Upper lobe of left lung (tissue), 6 donors: ENCODE results near the gene TTC28. TPM values are rescaled to one million over a fixed set of nuclear protein-coding genes. Genes with fewer than 3 reads are reported as not detected.

Experiments
- ATAC-seq, 2 donors: fragments of 200-7000 bp; cut with Tn5 transposase; one replicate each; pipeline ENCODE4 v1.9.1; 2022; ENCODE audit warnings: mild to moderate bottlenecking in 2 of 2, moderate library complexity in 2 of 2; ENCODE audit not compliant: low FRiP score in 2 of 2
- DNase-seq, 2 donors: peaks; one replicate each; pipeline ENCODE4 v3.0.0-alpha.2; 2019 to 2020
- H3K27ac ChIP-seq, 4 donors: fragments of 200-600 bp; sonication (generic); one replicate each; pipeline ENCODE4 v1.5.1; 2016 to 2019
- H3K27me3 ChIP-seq, 4 donors: fragments of 200-600 bp; sonication (generic); one replicate each; pipeline ENCODE4 v1.5.1; 2017 to 2019
- H3K36me3 ChIP-seq, 4 donors: fragments of 200-600 bp; sonication (generic); one replicate each; pipeline ENCODE4 v1.5.1; 2016 to 2019
- H3K4me1 ChIP-seq, 4 donors: fragments of 200-600 bp; sonication (generic); one replicate each; pipeline ENCODE4 v1.5.1; 2018 to 2019
- H3K4me3 ChIP-seq, 4 donors: fragments of 200-600 bp; sonication (generic); one replicate each; pipeline ENCODE4 v1.5.1; 2017 to 2019; ENCODE audit warnings: mild to moderate bottlenecking in 2 of 4, moderate library complexity in 1 of 4
- H3K9me3 ChIP-seq, 4 donors: fragments of 200-600 bp; sonication (generic); one replicate each; pipeline ENCODE4 v1.5.1; 2018 to 2019
- CTCF ChIP-seq, 6 experiments: fragments of 450-650 bp in 4 of 6; fragments of 200-600 bp in 2 of 6; sonication (generic) in 2 of 6; IDR thresholded peaks; one replicate each; pipeline ENCODE4 v1.5.1; 2016 to 2019; ENCODE audit warnings: antibody characterized with exemption in 6 of 6
- EP300 ChIP-seq, 4 donors: sonication (generic); formaldehyde crosslinking; IDR thresholded peaks; one replicate each; pipeline ENCODE4 v1.5.1; 2017; ENCODE audit warnings: antibody characterized with exemption in 4 of 4, control low read depth in 2 of 4
- POLR2A ChIP-seq, 4 donors: fragments of 450-650 bp; IDR thresholded peaks; one replicate each; pipeline ENCODE4 v1.5.1; 2016 to 2017; ENCODE audit warnings: antibody characterized with exemption in 4 of 4, mild to moderate bottlenecking in 2 of 4
- POLR2AphosphoS5 ChIP-seq, 2 donors: sonication (generic); formaldehyde crosslinking; IDR thresholded peaks; one replicate each; pipeline ENCODE4 v1.5.1; 2017; ENCODE audit warnings: antibody characterized with exemption in 2 of 2
- WGBS, 2 donors: methylation state at CpG; one replicate each; pipeline ENCODE4 v1.1.5; 2017 to 2018; 5-methylcytosine and 5-hydroxymethylcytosine counted together
- total RNA-seq, 6 donors: library from RNA; depleted of rRNA in 4 of 6; stranded (reverse); fragments of >200 nt in 4 of 6; gene quantifications; one replicate each; pipeline versions ENCODE4 v1.1.0 to v1.2.1, GENCODE V29; 2016 to 2021
- donor health status: DM: no; HTN: no; CAD: no; lungs with moderate emphysema.
- donor health status: DM: no; HTN: yes; CAD: no; lungs with severe emphysema.

TTC28 gene
- total RNA-seq, 6 donors from 2014 or later, result 30.1 to 69.4 (median 41.4) TPM

GRCh38 chr22:28032861-28033260, 646.8 kb downstream of the TTC28 start:
- WGBS, 2 donors, result 50% methylated on average over 3 of the region's 3 CpGs
- H3K4me3 ChIP-seq, result no peak overlapping the region
- H3K27ac ChIP-seq, result peak overlapping the region; percentile 19 to 90 (median 74)
- no peak for ATAC-seq
- no peaks in the 10 kb centered on the region for H3K9me3 ChIP-seq
- TF ChIP-seq CTCF (IDR thresholded peaks at IDR 0.05) (no peak), POLR2AphosphoS5 (IDR thresholded peaks at IDR 0.05) (no peak), EP300 (IDR thresholded peaks at IDR 0.05) (no peak), POLR2A (IDR thresholded peaks at IDR 0.05) (no peak)
- H3K4me1 ChIP-seq, result peaks cover 45 to 58% (median 58%) of the 10 kb centered on the region in 4 donors
- no peaks in the 10 kb centered on the region for H3K27me3 ChIP-seq
- no peak for DNase-seq
- H3K36me3 ChIP-seq, result peaks cover 0 to 7% (median 0%) of the 10 kb centered on the region in 4 donors

- ATAC-seq (no peak), DNase-seq (no peak)
- no peaks in the 10 kb centered on the region for H3K9me3 ChIP-seq
- peak overlapping the region in 3 of 4 donors; percentile 73 to 87 (median 82) for H3K27ac ChIP-seq
- no peak overlapping the region for H3K4me3 ChIP-seq
- H3K4me1 ChIP-seq, result peaks cover 46 to 67% (median 65%) of the 10 kb centered on the region in 4 donors
- peaks cover 0 to 7% (median 0%) of the 10 kb centered on the region in 4 donors for H3K36me3 ChIP-seq
- 90 to 96% methylated on average over 6 of the region's 6 CpGs for WGBS, 2 donors
- TF ChIP-seq POLR2A (IDR thresholded peaks at IDR 0.05), result no peak
- TF ChIP-seq POLR2AphosphoS5 (IDR thresholded peaks at IDR 0.05), result no peak
- TF ChIP-seq EP300 (IDR thresholded peaks at IDR 0.05), result no peak
- TF ChIP-seq CTCF (IDR thresholded peaks at IDR 0.05), result no peak
- no peaks in the 10 kb centered on the region for H3K27me3 ChIP-seq
Measured at GRCh38 chr22:28031383-28031922, 648.2 kb downstream of the TTC28 start.

GRCh38 chr22:28030473-28030872, 649.2 kb downstream of the TTC28 start:
- Histone ChIP-seq H3K27ac (peak overlapping the region; percentile 73 to 87 (median 78)), H3K4me1 (peaks cover 42 to 63% (median 61%) of the 10 kb centered on the region in 4 donors), H3K27me3 (no peaks in the 10 kb centered on the region), H3K9me3 (no peaks in the 10 kb centered on the region), H3K4me3 (no peak overlapping the region), H3K36me3 (peaks cover 0 to 7% (median 0%) of the 10 kb centered on the region in 4 donors)
- DNase-seq, result no peak
- ATAC-seq, result no peak
- TF ChIP-seq POLR2AphosphoS5 (IDR thresholded peaks at IDR 0.05) (peak in 1 of 2 donors; percentile 36), POLR2A (IDR thresholded peaks at IDR 0.05) (no peak)
- 64 to 71% methylated on average over 4 of the region's 4 CpGs for WGBS, 2 donors

- TF ChIP-seq CTCF (IDR thresholded peaks at IDR 0.05) (no peak), POLR2AphosphoS5 (IDR thresholded peaks at IDR 0.05) (no peak), EP300 (IDR thresholded peaks at IDR 0.05) (no peak), POLR2A (IDR thresholded peaks at IDR 0.05) (no peak)
- Histone ChIP-seq H3K27me3 (no peaks in the 10 kb centered on the region), H3K9me3 (no peaks in the 10 kb centered on the region), H3K27ac (peak overlapping the region; percentile 73 to 87 (median 78)), H3K4me3 (no peak overlapping the region), H3K4me1 (peaks cover 37 to 58% (median 55%) of the 10 kb centered on the region in 4 donors), H3K36me3 (peaks cover 0 to 7% (median 0%) of the 10 kb centered on the region in 4 donors)
- WGBS, 2 donors, result 90 to 94% methylated on average over 3 to 9 of the region's 9 CpGs
- ATAC-seq (no peak), DNase-seq (no peak)
Measured at GRCh38 chr22:28029956-28030355, 649.7 kb downstream of the TTC28 start.

- Histone ChIP-seq H3K4me1 (peaks cover 36 to 52% (median 50%) of the 10 kb centered on the region in 4 donors), H3K36me3 (peaks cover 0 to 7% (median 0%) of the 10 kb centered on the region in 4 donors), H3K4me3 (no peak overlapping the region), H3K27ac (peak overlapping the region; percentile 73 to 87 (median 78)), H3K9me3 (no peaks in the 10 kb centered on the region), H3K27me3 (no peaks in the 10 kb centered on the region)
- 24 to 37% methylated on average over 4 to 6 of the region's 6 CpGs for WGBS, 2 donors
- ATAC-seq (peak; percentile 39 to 81), DNase-seq (peak in 1 of 2 donors; percentile 63)
- peak; percentile 81 to 86 for TF ChIP-seq POLR2AphosphoS5 (IDR thresholded peaks at IDR 0.05)
- TF ChIP-seq CTCF (IDR thresholded peaks at IDR 0.05), result no peak
- peak in 1 of 4 donors; percentile 5 for TF ChIP-seq POLR2A (IDR thresholded peaks at IDR 0.05)
- peak in 3 of 4 donors; percentile 9 to 92 (median 91) for TF ChIP-seq EP300 (IDR thresholded peaks at IDR 0.05)
Measured at GRCh38 chr22:28029201-28029948, 650.3 kb downstream of the TTC28 start.
